Inflammatory macrophage (primary cell): ENCODE data around the gene STK4.
"Not testable (repeated sequence)": the region's sequence is repeated elsewhere in the genome, so short reads cannot be mapped to it uniquely, and the experiment has no call there.

Source experiments
- DNase-seq, 2 donors: peaks; one replicate each; pipeline ENCODE4 v3.0.0-alpha.2; 2020 to 2022

The STK4 gene

GRCh38 chr20:45058168-45058850, 92.0 kb downstream of the STK4 start:
- DNase-seq = no peak

DNA sequence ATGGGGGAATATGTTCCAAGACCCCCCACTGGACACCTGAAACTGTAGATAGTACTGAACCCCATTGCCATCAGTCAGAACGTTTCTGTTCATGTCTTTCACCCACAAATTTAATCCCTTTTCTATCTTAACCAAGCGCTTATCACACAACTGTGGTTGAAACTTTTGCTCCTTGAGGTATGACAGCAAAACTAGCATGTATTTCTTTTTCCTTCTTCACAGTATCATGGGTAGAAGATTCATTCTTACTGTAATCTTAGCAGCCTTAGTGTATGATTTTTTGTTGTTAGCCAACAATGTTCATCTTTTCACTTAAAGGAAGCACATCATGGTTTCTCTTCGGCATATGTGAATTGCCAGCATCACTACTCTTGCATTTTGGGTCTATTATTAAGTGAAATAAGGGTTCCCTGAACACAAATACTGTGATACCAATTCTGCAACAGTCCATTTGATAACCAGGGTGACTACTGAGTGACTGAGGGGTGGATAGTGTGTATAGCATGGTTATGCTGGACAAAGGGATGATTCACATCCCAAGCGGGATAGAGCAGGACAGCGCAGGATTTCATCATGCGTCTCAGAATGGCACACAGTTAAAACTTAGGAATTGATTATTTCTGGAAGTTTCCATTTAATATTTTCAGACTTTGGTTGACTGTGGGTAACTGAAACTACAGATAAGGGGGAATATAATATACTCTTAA, 92.9 kb downstream of the STK4 start:
- DNase-seq = no peak

- DNase-seq = no peak
These were observed 94.0 kb downstream of the STK4 start for GRCh38 chr20:45060294-45060693.

DNA sequence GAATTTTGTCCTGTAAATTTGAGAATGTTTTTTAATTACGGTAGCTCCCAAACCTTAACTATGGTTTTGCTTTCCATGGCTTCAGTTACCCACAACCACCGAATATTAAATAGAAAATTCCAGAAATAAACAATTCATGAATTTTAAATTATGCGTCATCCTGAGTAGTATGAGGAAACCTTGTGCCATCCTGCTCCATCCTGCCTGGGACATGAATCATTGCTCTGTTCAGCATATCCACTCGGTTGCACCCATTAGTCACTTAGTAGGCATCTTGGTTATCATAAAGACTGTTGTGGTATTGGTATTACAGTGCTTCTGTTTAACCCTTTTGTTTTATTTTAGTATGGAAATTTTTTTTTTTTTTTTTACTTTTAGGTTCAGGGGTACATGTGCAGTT, 94.9 kb downstream of the STK4 start:
- DNase-seq = no peak

- DNase-seq = not testable (repeated sequence)
These were observed 96.8 kb downstream of the STK4 start for GRCh38 chr20:45063107-45063506.

GRCh38 chr20:45064812-45065211, 98.5 kb downstream of the STK4 start:
- DNase-seq = no peak

- DNase-seq = no peak
These were observed 100.1 kb downstream of the STK4 start for GRCh38 chr20:45066372-45066771.

GRCh38 chr20:45067087-45067486, 100.8 kb downstream of the STK4 start:
- DNase-seq = no peak

- DNase-seq = no peak
These were observed 101.2 kb downstream of the STK4 start for GRCh38 chr20:45067558-45067957.

GRCh38 chr20:45069261-45069660, 102.9 kb downstream of the STK4 start:
- no peak for DNase-seq

DNA sequence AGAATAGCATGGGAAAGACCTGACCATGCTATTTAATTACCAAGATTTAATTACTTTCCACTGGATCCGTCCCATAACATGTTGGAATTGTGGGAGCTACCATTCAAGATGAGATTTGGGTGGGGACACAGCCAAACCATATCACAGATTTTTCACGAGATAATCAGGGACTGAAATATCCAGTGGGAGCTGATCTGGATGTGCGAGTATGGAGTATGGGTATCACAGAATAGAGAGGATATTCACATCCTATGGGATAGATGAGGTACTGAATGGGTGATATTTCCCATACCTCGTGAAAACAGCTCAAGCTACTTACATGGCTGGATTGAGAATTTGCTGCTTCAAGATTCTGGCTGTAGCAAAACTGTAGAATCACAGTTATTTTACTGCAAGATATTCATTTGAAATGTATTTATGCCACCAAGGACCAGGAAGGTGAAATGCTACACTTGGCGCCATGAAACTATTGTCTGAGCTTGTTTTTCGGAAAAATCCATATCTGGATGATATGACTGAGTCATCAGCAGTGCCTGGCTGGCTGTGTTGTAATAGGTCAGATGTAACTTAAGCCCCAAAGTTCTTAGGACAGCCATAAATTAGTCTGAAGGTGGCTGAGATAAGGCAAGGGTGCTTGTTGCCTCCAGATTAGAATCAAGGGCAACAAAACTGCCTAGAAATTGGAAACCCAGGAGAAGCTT, 104.8 kb downstream of the STK4 start:
- peak in 1 of 2 donors; percentile 14 for DNase-seq

- DNase-seq = no peak
These were observed 105.8 kb downstream of the STK4 start for GRCh38 chr20:45072066-45072465.

GRCh38 chr20:45073221-45073620, 106.9 kb downstream of the STK4 start:
- DNase-seq = no peak

DNA sequence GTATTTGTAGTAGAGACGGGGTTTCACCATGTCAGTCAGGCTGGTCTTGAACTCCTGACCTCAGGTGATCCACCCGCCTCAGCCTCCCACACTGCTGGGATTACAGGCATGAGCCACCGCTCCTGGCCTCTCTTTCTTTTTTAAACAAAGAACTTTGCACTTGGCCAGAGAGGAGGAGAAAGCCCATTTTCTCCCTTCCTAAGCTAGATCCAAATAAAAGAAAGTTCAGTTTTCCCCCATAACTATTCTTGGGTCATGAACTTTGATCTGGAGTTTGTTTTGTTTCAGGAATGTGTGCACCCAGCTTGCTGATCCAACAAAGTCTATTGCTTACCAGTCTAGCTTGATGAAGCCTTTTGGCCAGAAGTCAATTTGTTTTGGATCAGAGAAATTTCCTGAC, 111.2 kb downstream of the STK4 start:
- no peak for DNase-seq

- peak; percentile 46 to 59 for DNase-seq
These were observed 114.7 kb downstream of the STK4 start for GRCh38 chr20:45080867-45081624.

DNA sequence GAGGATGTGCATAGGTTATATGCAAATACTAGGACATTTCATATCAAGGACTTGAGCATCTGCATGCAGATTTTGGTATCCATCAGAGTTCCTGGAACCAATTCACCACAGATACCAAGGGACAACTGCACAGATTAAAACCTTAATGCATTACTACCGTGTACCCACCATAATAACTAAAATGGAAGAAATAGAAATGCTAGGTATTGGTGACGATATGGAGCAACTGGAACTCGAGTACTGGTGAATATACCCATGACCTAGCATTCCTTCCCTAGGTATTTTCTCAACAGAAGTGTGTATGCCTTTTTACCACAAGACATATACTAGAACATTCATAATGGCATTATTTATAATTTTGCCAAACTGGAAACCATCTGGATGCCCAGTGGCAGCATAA, 116.2 kb downstream of the STK4 start:
- no peak for DNase-seq

- DNase-seq = no peak
These were observed 116.8 kb downstream of the STK4 start for GRCh38 chr20:45083127-45083526.

- no peak for DNase-seq
These were observed 119.0 kb downstream of the STK4 start for GRCh38 chr20:45085289-45085688.

DNA sequence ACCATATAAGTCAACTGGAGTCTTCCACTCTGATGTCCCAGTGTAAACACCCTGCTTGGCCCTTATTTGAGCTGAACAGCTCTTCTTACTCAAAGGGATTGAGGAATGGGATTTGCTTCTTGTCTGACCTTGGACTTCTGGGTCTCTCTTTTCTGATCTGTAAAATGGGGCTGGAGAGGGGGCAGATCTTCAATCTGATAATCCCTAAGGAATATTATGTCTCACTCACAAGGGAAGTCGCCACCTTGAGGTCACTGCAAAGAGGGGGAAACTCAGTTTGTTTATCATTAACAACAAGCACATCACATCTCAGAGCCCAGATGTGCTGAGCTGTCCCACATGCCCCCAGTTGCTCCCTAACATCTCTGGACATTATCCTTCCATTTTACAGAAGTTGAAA, 119.6 kb downstream of the STK4 start:
- DNase-seq = no peak

DNA sequence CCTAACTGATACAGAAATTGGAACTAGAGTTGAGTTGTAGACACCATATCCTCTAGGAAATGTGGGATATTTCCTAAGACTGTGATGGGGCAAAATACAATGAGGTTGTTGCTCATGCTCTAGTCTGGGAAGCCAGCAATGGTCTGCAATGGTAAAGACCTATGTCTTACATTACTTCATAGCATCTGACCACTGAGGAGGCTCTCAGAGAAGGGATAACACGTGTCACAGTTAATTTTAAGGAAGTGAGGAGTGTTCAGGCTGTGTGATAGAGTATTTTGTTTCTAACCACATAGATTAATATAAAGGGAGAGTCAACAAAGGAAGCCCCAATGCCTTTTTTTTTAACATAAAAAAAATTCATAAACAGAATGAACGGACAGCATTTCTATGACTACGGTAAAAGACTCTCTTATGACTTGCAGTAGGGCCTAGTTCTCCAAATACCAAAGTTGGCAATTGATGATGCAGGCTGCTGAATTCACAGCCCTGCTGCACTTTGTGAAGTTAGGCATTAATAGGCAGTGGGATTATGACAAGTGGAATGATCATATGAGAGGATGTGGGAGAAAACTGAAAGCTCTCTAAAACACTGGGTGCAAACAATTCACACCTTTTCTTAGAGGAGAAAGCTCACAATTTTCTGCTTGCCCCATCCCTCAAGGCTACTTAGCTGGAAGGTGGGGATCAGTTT, 120.9 kb downstream of the STK4 start:
- peak; percentile 82 to 83 for DNase-seq

DNA sequence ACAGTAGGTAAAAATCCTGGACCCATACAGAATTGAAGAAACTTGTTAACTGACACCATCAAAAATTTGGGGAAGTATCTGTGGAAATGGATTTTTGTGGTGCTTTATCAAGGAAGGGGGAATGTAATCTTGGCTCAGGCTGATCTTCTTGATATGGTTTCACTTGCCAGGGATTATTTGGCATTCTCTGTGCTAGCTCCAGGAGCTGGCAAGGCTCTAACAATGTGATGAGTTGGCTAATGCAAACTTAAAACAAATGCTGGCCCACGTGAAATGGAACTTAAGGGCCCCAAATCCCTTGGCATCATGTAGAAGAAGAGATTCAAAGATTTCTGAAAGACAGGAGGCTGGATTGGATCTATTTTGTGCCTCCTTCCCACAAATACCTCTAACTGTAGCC, 121.5 kb downstream of the STK4 start:
- DNase-seq = no peak

GRCh38 chr20:45088247-45088646, 121.9 kb downstream of the STK4 start:
- no peak for DNase-seq
